ENCODE data around the gene IFI27.

The IFI27 gene

GRCh38 chr14:94132285-94132887 is 21.9 kb downstream of the IFI27 start:
- no peak overlapping the region for H3K4me3 ChIP-seq (ENCODE audit: insufficient read length, low read depth)
- DNase-seq (ENCODE audit: low read depth, low spot score): no peak
- H3K9me3 ChIP-seq (ENCODE audit: insufficient read depth, low read length): peaks cover 12% of the 10 kb centered on the region; the same call in 1 of the 2 replicates
- no peaks in the 10 kb centered on the region for H3K27me3 ChIP-seq (ENCODE audit: insufficient read depth, insufficient read length)
- peaks cover 5% of the 10 kb centered on the region for H3K36me3 ChIP-seq (ENCODE audit: insufficient read depth, insufficient read length, low read length)
- H3K4me1 ChIP-seq (ENCODE audit: insufficient read depth, insufficient read length): peaks cover 2% of the 10 kb centered on the region
- TF ChIP-seq YY1 (IDR thresholded peaks at IDR 0.05; ENCODE audit: insufficient read depth, insufficient read length): no peak
- TF ChIP-seq ZNF274 (IDR thresholded peaks at IDR 0.05; ENCODE audit: low read depth, low read length): no peak
- TF ChIP-seq SUZ12 (IDR thresholded peaks at IDR 0.05; ENCODE audit: extremely low read depth, insufficient read depth, insufficient read length): no peak
- H3K9ac ChIP-seq (ENCODE audit: insufficient read length, low read depth): no peak overlapping the region

GRCh38 chr14:94135476-94135875 is 24.9 kb downstream of the IFI27 start:
- H3K4me3 ChIP-seq (ENCODE audit: insufficient read length, low read depth): no peak overlapping the region
- H3K36me3 ChIP-seq (ENCODE audit: insufficient read depth, insufficient read length, low read length): no peaks in the 10 kb centered on the region
- no peak overlapping the region for H3K9ac ChIP-seq (ENCODE audit: insufficient read length, low read depth)
- no peaks in the 10 kb centered on the region for H3K27me3 ChIP-seq (ENCODE audit: insufficient read depth, insufficient read length)
- DNase-seq (ENCODE audit: low read depth, low spot score): no peak
- peaks cover 12% of the 10 kb centered on the region; the same call in 1 of the 2 replicates for H3K9me3 ChIP-seq (ENCODE audit: insufficient read depth, low read length)
- TF ChIP-seq ZNF274 (IDR thresholded peaks at IDR 0.05; ENCODE audit: low read depth, low read length): no peak
- no peak for TF ChIP-seq YY1 (IDR thresholded peaks at IDR 0.05; ENCODE audit: insufficient read depth, insufficient read length)
- TF ChIP-seq SUZ12 (IDR thresholded peaks at IDR 0.05; ENCODE audit: extremely low read depth, insufficient read depth, insufficient read length): no peak
- H3K4me1 ChIP-seq (ENCODE audit: insufficient read depth, insufficient read length): peaks cover 7% of the 10 kb centered on the region

- Histone ChIP-seq H3K4me3 (ENCODE audit: insufficient read length, low read depth) (no peak overlapping the region), H3K9me3 (ENCODE audit: insufficient read depth, low read length) (peaks cover 12% of the 10 kb centered on the region; the same call in 1 of the 2 replicates), H3K36me3 (ENCODE audit: insufficient read depth, insufficient read length, low read length) (no peaks in the 10 kb centered on the region), H3K4me1 (ENCODE audit: insufficient read depth, insufficient read length) (peaks cover 7% of the 10 kb centered on the region), H3K27me3 (ENCODE audit: insufficient read depth, insufficient read length) (no peaks in the 10 kb centered on the region), H3K9ac (ENCODE audit: insufficient read length, low read depth) (peak overlapping the region; percentile 21)
- peak; percentile 77 for DNase-seq (ENCODE audit: low read depth, low spot score)
- no peak for TF ChIP-seq YY1 (IDR thresholded peaks at IDR 0.05; ENCODE audit: insufficient read depth, insufficient read length)
- TF ChIP-seq SUZ12 (IDR thresholded peaks at IDR 0.05; ENCODE audit: extremely low read depth, insufficient read depth, insufficient read length): no peak
- no peak for TF ChIP-seq ZNF274 (IDR thresholded peaks at IDR 0.05; ENCODE audit: low read depth, low read length)
Observed at GRCh38 chr14:94136575-94137331, 26.2 kb downstream of the IFI27 start.

- peaks cover 7% of the 10 kb centered on the region for H3K4me1 ChIP-seq (ENCODE audit: insufficient read depth, insufficient read length)
- no peak overlapping the region for H3K4me3 ChIP-seq (ENCODE audit: insufficient read length, low read depth)
- H3K27me3 ChIP-seq (ENCODE audit: insufficient read depth, insufficient read length): no peaks in the 10 kb centered on the region
- H3K36me3 ChIP-seq (ENCODE audit: insufficient read depth, insufficient read length, low read length): no peaks in the 10 kb centered on the region
- peaks cover 12% of the 10 kb centered on the region; the same call in 1 of the 2 replicates for H3K9me3 ChIP-seq (ENCODE audit: insufficient read depth, low read length)
- TF ChIP-seq ZNF274 (IDR thresholded peaks at IDR 0.05; ENCODE audit: low read depth, low read length) (no peak), SUZ12 (IDR thresholded peaks at IDR 0.05; ENCODE audit: extremely low read depth, insufficient read depth, insufficient read length) (no peak), YY1 (IDR thresholded peaks at IDR 0.05; ENCODE audit: insufficient read depth, insufficient read length) (no peak)
- no peak for DNase-seq (ENCODE audit: low read depth, low spot score)
- no peak overlapping the region for H3K9ac ChIP-seq (ENCODE audit: insufficient read length, low read depth)
Observed at GRCh38 chr14:94138251-94138650, 27.7 kb downstream of the IFI27 start.

- no peak for TF ChIP-seq YY1 (IDR thresholded peaks at IDR 0.05; ENCODE audit: insufficient read depth, insufficient read length)
- no peak for TF ChIP-seq ZNF274 (IDR thresholded peaks at IDR 0.05; ENCODE audit: low read depth, low read length)
- no peak for TF ChIP-seq SUZ12 (IDR thresholded peaks at IDR 0.05; ENCODE audit: extremely low read depth, insufficient read depth, insufficient read length)
- no peaks in the 10 kb centered on the region for H3K36me3 ChIP-seq (ENCODE audit: insufficient read depth, insufficient read length, low read length)
- no peaks in the 10 kb centered on the region for H3K27me3 ChIP-seq (ENCODE audit: insufficient read depth, insufficient read length)
- peaks cover 7% of the 10 kb centered on the region for H3K4me1 ChIP-seq (ENCODE audit: insufficient read depth, insufficient read length)
- H3K4me3 ChIP-seq (ENCODE audit: insufficient read length, low read depth): no peak overlapping the region
- peaks cover 12% of the 10 kb centered on the region; the same call in 1 of the 2 replicates for H3K9me3 ChIP-seq (ENCODE audit: insufficient read depth, low read length)
- H3K9ac ChIP-seq (ENCODE audit: insufficient read length, low read depth): no peak overlapping the region
- no peak for DNase-seq (ENCODE audit: low read depth, low spot score)
Observed at GRCh38 chr14:94139006-94139405, 28.5 kb downstream of the IFI27 start.

GRCh38 chr14:94139421-94139820 is 28.9 kb downstream of the IFI27 start:
- Histone ChIP-seq H3K4me3 (ENCODE audit: insufficient read length, low read depth) (no peak overlapping the region), H3K4me1 (ENCODE audit: insufficient read depth, insufficient read length) (peaks cover 7% of the 10 kb centered on the region), H3K9me3 (ENCODE audit: insufficient read depth, low read length) (peaks cover 12% of the 10 kb centered on the region; the same call in 1 of the 2 replicates), H3K9ac (ENCODE audit: insufficient read length, low read depth) (no peak overlapping the region), H3K27me3 (ENCODE audit: insufficient read depth, insufficient read length) (no peaks in the 10 kb centered on the region), H3K36me3 (ENCODE audit: insufficient read depth, insufficient read length, low read length) (no peaks in the 10 kb centered on the region)
- no peak for DNase-seq (ENCODE audit: low read depth, low spot score)
- TF ChIP-seq ZNF274 (IDR thresholded peaks at IDR 0.05; ENCODE audit: low read depth, low read length): no peak
- no peak for TF ChIP-seq SUZ12 (IDR thresholded peaks at IDR 0.05; ENCODE audit: extremely low read depth, insufficient read depth, insufficient read length)
- no peak for TF ChIP-seq YY1 (IDR thresholded peaks at IDR 0.05; ENCODE audit: insufficient read depth, insufficient read length)

- TF ChIP-seq YY1 (IDR thresholded peaks at IDR 0.05; ENCODE audit: insufficient read depth, insufficient read length) (no peak), SUZ12 (IDR thresholded peaks at IDR 0.05; ENCODE audit: extremely low read depth, insufficient read depth, insufficient read length) (no peak), ZNF274 (IDR thresholded peaks at IDR 0.05; ENCODE audit: low read depth, low read length) (no peak)
- peaks cover 9% of the 10 kb centered on the region for H3K4me1 ChIP-seq (ENCODE audit: insufficient read depth, insufficient read length)
- no peak for DNase-seq (ENCODE audit: low read depth, low spot score)
- no peak overlapping the region for H3K9ac ChIP-seq (ENCODE audit: insufficient read length, low read depth)
- H3K4me3 ChIP-seq (ENCODE audit: insufficient read length, low read depth): no peak overlapping the region
- H3K9me3 ChIP-seq (ENCODE audit: insufficient read depth, low read length): no peaks in the 10 kb centered on the region
- no peaks in the 10 kb centered on the region for H3K36me3 ChIP-seq (ENCODE audit: insufficient read depth, insufficient read length, low read length)
- no peaks in the 10 kb centered on the region for H3K27me3 ChIP-seq (ENCODE audit: insufficient read depth, insufficient read length)
Observed at GRCh38 chr14:94142247-94142646, 31.7 kb downstream of the IFI27 start.
